HTERT RPE-1 (cell line): Measurements from ENCODE around the gene ANKRD2.
"Not testable (repeated sequence)": the region's sequence is repeated elsewhere in the genome, so short reads cannot be mapped to it uniquely, and the experiment has no call there.

ENCODE experiments used
- in situ Hi-C: fragments of 300-500 bp; cut with MboI; formaldehyde crosslinking; loops from 4 replicates; pipeline ENCODE4 v1.14.3; 2020; ENCODE audit warnings: low sequenced_read_pairs

The ANKRD2 gene

DNA sequence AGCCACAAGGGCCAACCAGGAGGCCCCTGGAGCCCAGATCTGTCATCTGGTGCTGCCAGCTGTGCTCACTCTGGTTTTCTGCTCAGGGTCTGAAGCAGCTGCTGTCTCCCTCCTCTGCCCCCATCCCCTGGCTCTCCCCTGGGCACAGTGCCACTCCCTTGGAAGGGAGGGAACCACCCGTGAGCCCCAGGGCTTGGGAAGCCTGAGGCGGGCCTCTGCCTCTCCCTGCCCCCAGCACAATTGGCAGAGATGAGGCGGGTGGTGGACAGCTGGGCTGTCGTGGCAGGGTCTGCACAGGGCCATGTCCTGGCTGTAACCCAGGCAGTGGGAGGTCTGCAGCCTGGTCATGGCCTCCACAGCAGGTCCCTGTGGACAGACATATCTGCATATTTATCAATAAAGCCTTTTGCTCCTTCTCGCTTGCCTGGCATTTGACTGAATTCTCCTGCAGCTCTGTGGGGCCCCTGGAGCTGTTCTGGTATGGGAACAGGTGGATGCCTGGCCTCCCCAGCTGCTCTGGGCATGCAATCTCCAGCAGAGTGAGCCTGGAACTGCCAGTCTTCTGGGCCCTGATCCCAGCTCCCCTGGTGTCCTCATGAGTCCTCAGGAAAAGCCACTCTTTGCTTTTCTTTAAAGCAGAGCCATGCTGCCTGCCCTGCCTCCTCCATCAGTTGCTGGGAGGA is 1.6 kb upstream of the ANKRD2 start:
- in situ Hi-C loops, result no loop called here

DNA sequence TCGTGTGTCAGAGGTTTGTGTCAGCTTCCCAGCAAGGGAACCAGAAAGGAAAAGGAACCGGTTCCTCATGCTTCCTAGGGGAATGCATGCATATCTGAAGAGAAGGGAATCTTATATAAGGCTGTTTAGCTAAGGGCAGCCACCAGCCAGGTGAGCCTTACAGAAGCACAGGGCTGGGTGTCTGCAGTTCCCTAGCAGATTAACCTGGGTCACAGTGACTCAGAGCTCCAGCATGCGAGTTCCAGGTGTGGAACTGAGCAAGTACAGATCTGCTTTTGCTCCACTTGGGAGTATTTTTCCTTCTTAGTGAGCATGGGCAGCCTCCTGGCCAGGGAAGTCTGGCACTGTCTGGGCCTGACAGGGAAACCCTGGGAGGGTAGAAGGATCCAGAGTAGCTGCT is 957 bp upstream of the ANKRD2 start:
- in situ Hi-C loops, result no loop called here

- in situ Hi-C loops, result no loop called here
These were observed 442 bp downstream of the ANKRD2 start for GRCh38 chr10:97573021-97573420.

GRCh38 chr10:97573672-97574071 is 1.1 kb downstream of the ANKRD2 start:
- in situ Hi-C loops, result no loop called here

DNA sequence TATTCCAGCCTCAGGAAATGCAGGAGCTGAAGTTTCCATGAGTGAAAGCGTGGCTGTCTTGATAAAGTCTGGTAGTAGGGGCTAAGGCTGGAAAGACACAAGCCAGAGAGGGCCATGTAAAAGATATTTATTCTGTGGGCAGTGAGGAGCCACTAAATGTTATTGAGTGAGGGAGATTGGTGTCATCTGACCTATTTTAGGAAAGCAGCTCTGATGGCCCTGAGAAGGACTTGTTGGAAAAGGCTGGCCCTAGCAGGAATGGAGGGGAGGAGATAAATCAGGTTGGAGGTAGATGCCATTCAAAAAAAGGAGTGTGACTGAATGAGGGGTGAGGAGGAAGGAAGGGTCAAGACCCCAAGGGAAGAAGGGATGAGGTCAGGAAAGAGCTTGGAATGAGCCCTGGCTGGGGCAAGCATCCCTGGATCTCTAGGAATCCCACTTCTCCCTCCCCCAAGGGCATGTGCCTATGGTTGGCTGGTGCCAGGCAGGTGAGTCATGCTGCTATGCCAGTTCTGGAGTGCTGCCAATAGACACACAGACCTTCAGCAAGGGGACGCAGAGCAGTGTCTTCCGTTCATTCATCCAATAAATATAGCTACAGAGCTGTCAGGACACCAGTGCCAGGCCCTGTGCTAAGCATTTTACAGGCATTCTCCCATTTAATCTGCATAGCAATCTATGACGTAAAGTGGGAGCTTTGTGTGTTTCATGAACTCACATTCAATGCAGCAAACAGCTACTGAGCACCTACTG is 2.0 kb downstream of the ANKRD2 start:
- in situ Hi-C loops, result no loop called here

DNA sequence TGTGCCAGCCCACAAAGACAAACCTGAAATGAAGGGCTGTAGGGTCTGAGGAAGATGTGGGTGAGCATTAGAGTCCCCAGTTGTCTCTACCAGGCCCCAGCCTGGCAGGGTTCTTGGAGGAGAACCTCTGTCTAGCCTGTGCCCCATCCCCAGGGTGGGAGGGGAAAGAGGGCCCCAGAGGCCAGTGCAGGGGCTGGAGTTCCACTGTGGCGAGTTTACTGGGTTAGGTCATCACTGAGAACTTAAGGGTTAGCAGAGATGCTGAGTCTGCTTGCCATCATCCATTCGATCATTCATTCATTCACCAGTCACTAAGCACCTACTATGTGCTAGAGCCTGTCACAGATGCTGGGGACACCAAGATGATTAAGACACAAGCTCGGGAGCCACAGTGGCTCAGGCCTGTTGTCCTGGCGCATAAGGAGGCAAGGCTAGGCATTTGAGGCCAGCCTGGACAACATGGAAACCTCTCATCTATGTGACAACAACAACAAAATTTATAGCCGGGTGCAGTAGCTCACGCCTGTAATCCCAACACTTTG is 2.6 kb downstream of the ANKRD2 start:
- in situ Hi-C loops, result no loop called here

- in situ Hi-C loops, result not testable (repeated sequence)
These were observed 3.9 kb downstream of the ANKRD2 start for GRCh38 chr10:97576487-97576886.

GRCh38 chr10:97577701-97578100 is 5.1 kb downstream of the ANKRD2 start:
- in situ Hi-C loops, result no loop called here

DNA sequence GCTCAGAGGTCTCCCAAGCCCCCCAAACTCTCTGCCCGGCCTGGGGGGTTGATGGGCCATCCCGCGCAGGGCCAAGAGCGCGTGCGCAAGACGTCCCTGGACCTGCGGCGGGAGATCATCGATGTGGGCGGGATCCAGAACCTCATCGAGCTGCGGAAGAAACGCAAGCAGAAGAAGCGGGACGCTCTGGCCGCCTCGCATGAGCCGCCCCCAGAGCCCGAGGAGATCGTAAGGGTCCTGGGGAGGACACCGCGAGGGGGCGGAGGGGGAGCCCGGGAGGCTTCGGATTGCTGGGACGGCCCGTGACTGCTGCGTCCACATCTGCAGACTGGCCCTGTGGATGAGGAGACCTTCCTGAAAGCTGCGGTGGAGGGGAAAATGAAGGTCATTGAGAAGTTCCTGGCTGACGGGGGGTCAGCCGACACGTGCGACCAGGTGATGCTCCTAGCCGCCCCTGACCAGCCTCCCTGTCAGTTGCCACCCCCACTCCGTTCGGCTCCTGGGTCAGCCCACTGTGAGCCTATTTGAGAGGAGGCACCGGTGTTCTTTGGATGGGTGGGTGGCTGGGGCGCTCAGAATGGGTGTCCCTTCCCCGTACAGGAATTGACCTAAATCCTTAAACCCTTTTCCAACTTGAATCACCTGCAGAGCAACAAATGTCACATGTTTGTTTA is 5.7 kb downstream of the ANKRD2 start:
- in situ Hi-C loops, result no loop called here

- in situ Hi-C loops, result no loop called here
These were observed 8.1 kb downstream of the ANKRD2 start for GRCh38 chr10:97580421-97581367.

- in situ Hi-C loops, result no loop called here
These were observed 9.6 kb downstream of the ANKRD2 start for GRCh38 chr10:97582169-97582568.

GRCh38 chr10:97583476-97583875 is 10.9 kb downstream of the ANKRD2 start:
- in situ Hi-C loops, result no loop called here

- in situ Hi-C loops, result no loop called here
These were observed 11.7 kb downstream of the ANKRD2 start, which contains the start of gene HOGA1 for GRCh38 chr10:97584060-97584797. Gene HOGA1, plus strand, starts transcription at chr10:97584389. Its CDS starts 315 bp downstream, at chr10:97584704.

- in situ Hi-C loops, result no loop called here
These were observed 12.3 kb downstream of the ANKRD2 start for GRCh38 chr10:97584798-97585438.

- in situ Hi-C loops, result no loop called here
These were observed 12.8 kb downstream of the ANKRD2 start for GRCh38 chr10:97585439-97585811.

DNA sequence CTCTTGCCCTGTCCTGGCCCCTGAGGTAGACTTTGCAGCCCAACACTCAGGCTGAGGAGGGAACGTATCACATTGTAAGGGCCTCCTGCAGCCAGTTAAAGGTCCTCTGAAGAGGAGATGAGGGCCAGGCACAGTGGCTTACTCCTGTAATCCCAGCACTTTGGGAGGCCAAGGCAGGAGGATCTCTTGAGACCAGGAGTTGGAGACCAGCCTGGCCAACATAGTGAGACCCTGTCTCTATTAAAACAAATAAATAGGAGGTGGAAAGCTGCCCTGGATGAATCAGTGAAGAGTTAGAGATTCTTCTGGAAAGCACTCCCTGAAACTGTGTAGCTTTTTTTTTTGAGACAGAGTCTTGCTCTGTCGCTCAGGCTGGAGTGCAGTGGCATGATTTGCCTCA is 14.6 kb downstream of the ANKRD2 start:
- in situ Hi-C loops, result no loop called here

DNA sequence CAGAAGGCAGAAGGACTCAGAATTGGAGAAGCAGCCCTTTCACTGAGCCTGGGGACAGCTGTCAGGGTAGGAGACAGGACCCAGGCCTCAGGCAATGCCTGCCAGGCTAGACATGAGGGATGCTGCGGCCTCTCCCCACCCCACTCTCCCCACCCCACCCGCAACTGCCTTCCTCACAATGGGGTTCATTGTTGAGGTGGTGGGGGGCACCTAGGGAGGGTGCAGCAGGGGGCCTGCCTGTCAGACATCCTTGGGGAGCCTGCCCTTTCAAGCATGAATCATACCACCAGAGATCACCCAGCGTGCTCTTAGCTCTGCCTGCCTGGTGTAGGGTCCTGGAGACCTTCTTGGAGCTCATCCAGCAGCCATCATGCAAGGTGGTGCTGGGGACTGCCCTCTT is 16.9 kb downstream of the ANKRD2 start, which contains the start of gene C10orf62:
C10orf62 (plus strand) TSS at position 243 of the 400 bp plus-strand sequence. CDS start 177 bp downstream, outside the sequence.
- in situ Hi-C loops, result no loop called here

- in situ Hi-C loops, result no loop called here
These were observed 17.6 kb downstream of the ANKRD2 start for GRCh38 chr10:97590082-97590747.
